Measurements from ENCODE around the gene ADAT1.

ADAT1 gene

DNA sequence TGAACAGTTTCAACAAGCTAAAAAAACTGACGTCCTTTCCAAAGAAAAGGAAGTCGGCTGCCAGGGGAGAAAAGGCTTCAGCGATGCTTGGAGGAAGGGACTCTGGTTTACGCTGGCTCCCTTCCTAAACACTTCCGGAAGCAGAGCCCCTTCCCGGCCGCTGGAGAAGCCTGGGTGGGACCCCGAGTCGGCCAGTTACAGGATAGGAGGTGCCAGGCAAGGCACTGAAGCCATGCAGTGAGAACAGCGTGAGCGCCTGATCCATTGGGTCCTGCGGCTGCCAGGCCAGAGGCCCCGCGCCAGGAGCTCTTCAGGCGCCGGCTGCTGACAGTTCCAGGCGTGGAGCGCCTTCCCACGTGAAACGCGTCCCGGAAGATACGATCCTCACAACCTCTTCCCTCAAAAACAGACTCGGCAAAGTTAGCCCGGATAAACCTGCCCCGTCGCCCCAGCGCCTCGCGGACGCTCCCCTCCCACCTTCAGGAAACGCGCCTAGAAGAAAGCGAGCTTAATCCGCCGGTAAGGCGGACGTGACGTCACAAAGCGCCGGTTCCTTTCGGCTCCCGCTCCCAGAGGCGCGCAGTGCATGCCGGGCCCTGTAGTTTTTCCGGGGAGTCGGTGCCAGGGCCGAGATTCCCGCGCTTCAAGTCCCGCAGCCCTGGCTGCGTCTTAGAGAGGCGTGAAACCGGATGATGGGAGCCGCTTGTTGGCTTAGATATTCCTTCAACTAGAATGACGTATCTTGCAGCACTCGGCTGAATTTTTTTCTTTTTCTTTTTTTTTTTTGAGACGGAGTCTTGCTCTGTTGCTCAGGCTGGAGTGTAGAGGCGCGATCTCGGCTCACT, at the start of gene ADAT1:
TSS of gene ADAT1 (minus strand) at position 521 of the 845 bp plus-strand sequence. CDS start 2,482 bp downstream, outside the sequence.
- peak; percentile 90 for DNase-seq

DNA sequence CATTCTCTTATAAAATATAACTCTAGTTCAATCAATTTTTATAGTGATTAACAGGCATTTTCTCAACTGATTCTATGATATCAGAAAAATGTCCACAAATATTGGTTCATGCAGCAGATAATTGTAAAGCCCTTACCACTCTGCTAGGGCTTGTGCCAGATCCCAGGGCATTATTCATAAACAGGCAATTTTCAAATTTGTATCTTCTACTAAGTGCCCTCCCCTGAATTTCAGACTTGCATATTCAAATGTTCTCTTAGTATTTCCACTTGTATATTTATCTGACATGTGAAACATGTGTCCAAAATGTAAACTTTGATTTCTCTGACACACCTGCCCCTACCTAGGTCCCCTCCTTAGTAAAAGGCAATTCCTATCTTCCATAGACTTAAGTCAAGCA, 44.4 kb upstream of the ADAT1 start:
- DNase-seq, result no peak

DNA sequence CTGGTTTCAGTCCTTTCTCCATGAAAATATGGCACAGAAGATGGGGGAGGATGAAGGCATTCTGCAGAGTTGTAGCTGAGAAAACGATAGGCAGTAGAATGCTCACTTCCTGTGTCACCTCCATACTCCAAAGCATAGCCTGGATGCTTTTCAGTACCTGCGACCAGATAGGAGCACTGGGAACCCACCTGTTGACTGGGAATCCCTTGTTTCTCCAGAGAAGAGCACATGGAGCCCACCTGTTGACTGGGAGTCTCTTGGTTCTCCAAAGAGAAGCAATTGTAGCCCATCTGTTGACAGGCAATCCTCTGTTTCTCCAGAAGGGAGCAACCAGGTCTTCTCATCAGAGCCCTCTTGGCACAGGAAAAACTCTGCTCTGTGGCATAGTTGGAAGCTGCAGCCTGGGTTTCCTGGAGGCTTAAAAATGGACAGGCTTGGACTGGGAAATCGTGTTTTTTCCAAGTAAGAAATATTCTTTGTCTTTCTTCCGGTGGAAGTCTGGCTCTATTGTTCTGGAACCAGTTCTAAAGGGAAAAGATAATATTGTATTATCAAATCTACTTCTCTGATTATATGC, 37.7 kb upstream of the ADAT1 start:
- DNase-seq, result no peak

DNA sequence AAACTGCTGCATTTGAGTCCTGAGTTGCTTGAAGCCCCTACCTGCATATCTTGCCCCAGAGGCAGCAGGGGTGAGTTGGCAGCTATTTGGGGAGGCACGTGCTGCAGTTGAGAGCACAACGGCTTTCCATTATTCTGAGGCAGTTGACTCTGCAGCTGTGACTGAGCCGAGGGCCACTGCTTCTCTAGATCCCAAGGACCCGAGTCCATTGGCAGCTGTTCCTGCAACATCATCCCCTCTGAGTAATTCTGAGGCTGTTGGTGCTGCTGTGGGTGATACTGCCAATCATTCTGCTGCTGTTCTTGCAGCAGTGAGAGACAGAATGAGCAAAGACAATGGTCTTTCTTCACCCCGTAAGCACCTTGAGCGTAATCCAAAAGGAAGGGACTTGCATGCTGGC, 37.2 kb upstream of the ADAT1 start:
- no peak for DNase-seq

GRCh38 chr16:75658175-75658574, 35.1 kb upstream of the ADAT1 start:
- DNase-seq, result no peak

DNA sequence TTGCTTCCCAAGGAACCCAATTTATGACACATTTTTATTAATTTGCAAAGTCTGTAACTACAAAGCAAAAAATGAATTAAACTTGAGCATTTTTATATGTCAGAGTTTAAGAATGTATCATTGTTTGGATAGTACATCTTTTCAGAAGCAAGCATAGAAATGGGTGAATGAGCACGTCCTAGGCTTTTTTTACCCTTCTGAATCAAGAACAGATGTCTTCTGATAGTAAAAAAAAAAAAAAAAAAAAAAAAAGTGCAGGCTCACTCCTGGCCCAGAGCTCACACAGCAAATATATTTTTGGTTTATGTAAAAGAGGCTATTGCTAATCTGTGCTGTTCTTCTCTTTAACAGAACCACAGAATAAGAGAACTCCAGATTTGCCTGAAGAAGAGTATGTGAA, 30.8 kb upstream of the ADAT1 start:
- DNase-seq, result no peak

- peak; percentile 43 for DNase-seq
These were observed 25.4 kb upstream of the ADAT1 start for GRCh38 chr16:75648265-75649076.

- peak; percentile 81 for DNase-seq
These were observed 24.6 kb upstream of the ADAT1 start, which contains the start of the genes KARS1 and TERF2IP for GRCh38 chr16:75647492-75648264. TSS of gene KARS1 (minus strand) at chr16:75647665. CDS start at chr16:75647639, 26 bp downstream. TSS of gene TERF2IP (plus strand) at chr16:75647773. CDS start at chr16:75647883, 110 bp downstream.

DNA sequence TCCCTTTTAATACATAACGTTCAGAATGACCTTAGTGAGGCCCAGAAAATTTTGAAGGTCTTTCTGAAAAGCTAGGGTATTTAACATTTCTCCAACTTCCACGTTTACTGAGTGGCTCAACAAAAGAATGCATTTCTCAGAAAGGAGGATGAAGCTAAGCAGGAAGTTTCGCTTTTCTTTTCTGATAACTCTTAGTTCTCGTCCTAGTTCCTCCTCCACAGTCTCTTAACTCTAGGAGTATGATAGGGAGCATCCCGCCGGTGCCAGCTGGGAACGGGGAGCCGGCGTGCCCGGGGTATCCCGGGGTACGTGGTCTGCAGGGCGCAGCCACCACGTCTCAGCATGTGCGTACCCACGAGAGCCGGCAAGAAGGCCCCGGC, 24.0 kb upstream of the ADAT1 start:
- DNase-seq, result no peak

DNA sequence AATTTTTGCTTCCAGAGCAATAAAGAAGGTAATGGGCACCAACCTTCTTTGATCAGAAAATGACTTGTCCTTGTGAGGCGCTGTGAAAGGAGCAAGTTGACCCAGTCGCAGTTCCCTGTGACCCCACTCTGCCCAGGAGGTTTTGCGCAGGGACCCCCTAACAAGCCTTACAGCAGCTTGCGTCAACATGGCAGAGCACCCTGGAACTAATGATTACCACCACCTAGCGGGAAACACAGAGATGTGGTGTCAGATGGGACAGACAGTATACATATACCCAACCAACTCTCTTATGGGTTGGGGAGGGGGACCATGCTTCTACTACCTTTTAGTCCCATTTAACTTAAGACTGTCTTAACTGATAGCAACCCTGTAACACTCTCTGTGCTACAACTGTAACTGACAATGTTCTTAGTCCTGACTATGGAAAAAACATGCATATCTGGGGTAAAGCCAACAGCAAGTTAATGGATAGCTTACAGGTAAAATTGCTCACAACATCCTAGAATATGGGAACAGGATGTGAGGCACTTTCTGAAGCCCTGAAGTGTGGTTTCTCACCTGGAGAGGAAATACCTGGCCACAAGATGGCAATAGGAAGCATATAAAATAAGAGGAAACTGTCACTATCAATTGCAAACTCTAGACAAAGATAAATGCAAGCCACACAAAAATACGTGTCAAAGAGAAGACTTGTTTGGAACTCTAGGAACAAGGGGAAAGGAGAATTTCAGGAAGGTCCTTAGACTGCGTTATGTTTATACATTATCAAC, 21.3 kb upstream of the ADAT1 start:
- DNase-seq, result no peak

DNA sequence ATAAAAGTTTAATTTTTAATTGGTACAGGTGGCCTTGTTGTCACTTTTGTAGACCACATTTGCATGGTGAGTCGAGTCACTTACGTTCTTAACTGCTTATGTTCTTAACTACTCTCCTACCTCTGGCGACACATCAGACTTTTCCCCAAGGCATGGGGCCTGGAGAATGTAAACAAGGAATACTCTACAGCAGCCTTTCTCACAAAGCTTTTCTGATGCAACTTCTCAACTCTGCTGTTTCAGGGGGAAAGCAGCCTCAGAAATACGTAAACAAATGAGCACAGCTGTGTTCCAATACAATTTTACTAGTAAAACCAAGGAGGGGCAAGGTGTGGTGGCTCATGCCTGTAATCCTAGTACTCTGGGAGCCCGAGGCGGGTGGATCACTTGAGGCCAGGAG, 17.5 kb upstream of the ADAT1 start:
- no peak for DNase-seq

GRCh38 chr16:75635036-75635435, 12.0 kb upstream of the ADAT1 start:
- no peak for DNase-seq

DNA sequence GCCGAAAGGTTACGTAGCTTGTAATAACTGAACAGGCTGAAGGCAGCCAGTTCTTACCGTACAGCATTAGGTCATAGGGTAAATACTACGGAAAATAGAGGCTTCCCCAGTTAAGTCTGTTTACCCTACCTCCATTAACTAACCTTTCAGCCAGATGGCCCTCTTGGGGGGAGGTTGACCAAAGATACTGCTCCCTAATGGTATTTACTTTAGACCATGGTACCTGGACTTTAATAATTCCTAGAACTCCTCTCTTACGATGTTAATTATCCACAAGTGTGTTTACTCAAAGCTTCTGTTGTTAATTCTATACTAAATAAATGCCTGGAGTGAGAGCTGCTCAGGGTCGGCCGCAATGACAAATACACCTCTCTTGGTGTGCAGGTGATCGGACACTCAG, 9.8 kb upstream of the ADAT1 start:
- no peak for DNase-seq

- no peak for DNase-seq
These were observed 7.0 kb upstream of the ADAT1 start for GRCh38 chr16:75630052-75630451.

DNA sequence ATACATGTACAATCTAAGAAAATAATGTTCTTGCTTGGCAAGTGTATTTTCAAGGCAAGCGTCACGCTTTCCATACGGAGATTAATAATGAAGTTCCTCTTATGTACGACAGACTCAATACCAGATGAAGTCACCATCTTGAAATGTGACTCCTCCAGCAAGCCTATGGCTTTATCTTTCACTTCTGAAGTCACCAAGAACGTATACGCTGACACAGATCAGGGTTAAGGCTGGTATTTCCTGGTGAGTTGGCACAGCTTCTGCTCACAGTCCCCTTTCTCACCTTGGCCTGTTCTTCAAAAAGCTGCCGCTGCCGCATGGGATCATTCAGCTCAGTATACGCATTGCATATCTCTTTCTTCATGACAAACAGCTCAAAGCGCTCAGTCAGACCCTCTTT, 6.1 kb upstream of the ADAT1 start:
- DNase-seq, result no peak

- no peak for DNase-seq
These were observed 5.3 kb upstream of the ADAT1 start for GRCh38 chr16:75628351-75628750.

GRCh38 chr16:75627851-75628250, 4.8 kb upstream of the ADAT1 start:
- no peak for DNase-seq

GRCh38 chr16:75626806-75627205, 3.7 kb upstream of the ADAT1 start:
- DNase-seq, result no peak

DNA sequence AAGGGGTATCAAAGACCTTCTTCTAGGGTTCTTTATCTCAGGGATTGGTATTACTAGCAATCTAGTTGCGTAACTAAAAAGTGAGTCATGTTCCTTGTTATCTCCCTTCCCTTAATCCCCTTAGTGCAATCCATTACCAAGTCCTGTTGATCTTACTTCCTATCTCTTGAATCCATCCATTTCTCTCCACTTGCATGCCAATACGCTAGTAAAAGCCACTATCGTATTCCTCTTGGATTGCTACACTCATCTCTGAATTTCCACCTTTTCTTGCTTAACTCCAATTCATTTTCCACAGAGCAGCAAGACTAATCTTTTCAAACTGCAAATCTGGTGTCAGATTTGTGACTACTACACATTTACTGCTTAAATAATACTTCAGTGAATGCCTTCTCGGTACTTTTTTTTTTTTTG, 1.8 kb upstream of the ADAT1 start:
- DNase-seq, result no peak

DNA sequence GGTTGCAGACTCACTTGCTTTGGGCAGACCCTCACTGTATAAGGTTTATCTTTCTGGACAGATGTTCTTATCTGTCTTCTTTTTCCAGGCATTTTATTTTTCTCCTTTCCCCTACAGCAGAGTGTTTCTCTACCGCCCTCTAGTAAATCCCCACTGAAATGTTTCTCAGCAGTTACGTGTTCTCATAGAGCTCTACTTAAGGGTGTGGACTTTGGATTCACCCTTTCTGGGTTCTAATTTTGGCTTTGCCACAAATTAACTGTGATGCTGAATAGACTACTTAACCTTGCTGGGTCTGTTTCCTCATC, 2.0 kb downstream of the ADAT1 start:
- peak; percentile 33 for DNase-seq

- DNase-seq, result no peak
These were observed 2.5 kb downstream of the ADAT1 start for GRCh38 chr16:75620326-75621169.
